Suprapubic skin (tissue), 4 donors: ENCODE results near the gene POPDC2. TPM values are rescaled to one million over a fixed set of nuclear protein-coding genes. Genes with fewer than 3 reads are reported as not detected.

Experiments used
- DNase-seq, 2 donors: peaks; one replicate each; pipeline ENCODE4 v3.0.0-alpha.2; 2019; ENCODE audit warnings: low spot score in 2 of 2
- H3K27ac ChIP-seq: fragments of 200-600 bp; sonication (generic); one replicate; pipeline ENCODE4 v1.5.1; 2019
- H3K27me3 ChIP-seq: fragments of 200-600 bp; sonication (generic); one replicate; pipeline ENCODE4 v1.5.1; 2019
- H3K36me3 ChIP-seq: fragments of 200-600 bp; sonication (generic); one replicate; pipeline ENCODE4 v1.5.1; 2019
- H3K4me1 ChIP-seq: fragments of 200-600 bp; sonication (generic); one replicate; pipeline ENCODE4 v1.5.1; 2019
- H3K4me3 ChIP-seq: fragments of 200-600 bp; sonication (generic); one replicate; pipeline ENCODE4 v1.5.1; 2019; ENCODE audit warnings: mild to moderate bottlenecking
- H3K9me3 ChIP-seq: fragments of 200-600 bp; sonication (generic); one replicate; pipeline ENCODE4 v1.5.1; 2019
- CTCF ChIP-seq, 2 donors: fragments of 200-600 bp in 1 of 2; fragments of 450-650 bp in 1 of 2; sonication (generic) in 1 of 2; IDR thresholded peaks; one replicate each; pipeline ENCODE4 v1.5.1; 2016 to 2019; ENCODE audit warnings: antibody characterized with exemption in 2 of 2, mild to moderate bottlenecking in 1 of 2, moderate library complexity in 1 of 2
- EP300 ChIP-seq: sonication (generic); formaldehyde crosslinking; IDR thresholded peaks from one replicate; pipeline ENCODE4 v1.6.1; 2017; ENCODE audit warnings: antibody characterized with exemption
- POLR2A ChIP-seq, 2 donors: fragments of 450-650 bp; IDR thresholded peaks; one replicate each; pipeline ENCODE4 v1.6.1; 2017; ENCODE audit warnings: antibody characterized with exemption in 2 of 2, mild to moderate bottlenecking in 2 of 2, moderate library complexity in 2 of 2
- POLR2AphosphoS5 ChIP-seq, 3 donors: sonication (generic); formaldehyde crosslinking; IDR thresholded peaks; one replicate each; pipeline ENCODE4 v1.6.1; 2017; ENCODE audit warnings: antibody characterized with exemption in 3 of 3
- WGBS: methylation state at CpG from one replicate; pipeline ENCODE4 v1.1.5; 2018; 5-methylcytosine and 5-hydroxymethylcytosine counted together
- total RNA-seq, 4 donors: library from RNA; depleted of rRNA; stranded (reverse); fragments of >200 nt; gene quantifications; one replicate each; pipeline ENCODE4 v1.1.0, GENCODE V29; 2016

The POPDC2 gene
- total RNA-seq, 4 donors from 2014 or later = 0.68 to 4.5 (median 3.4) TPM

GRCh38 chr3:119600732-119601131 is 59.7 kb downstream of the POPDC2 start:
- peak in 1 of 2 donors; percentile 70 for DNase-seq
- H3K4me3 ChIP-seq = no peak overlapping the region
- no peak for TF ChIP-seq CTCF (IDR thresholded peaks at IDR 0.05)
- no peak for TF ChIP-seq POLR2A (IDR thresholded peaks at IDR 0.05)
- TF ChIP-seq POLR2AphosphoS5 (IDR thresholded peaks at IDR 0.05) = no peak
- no peak for TF ChIP-seq EP300
- no peak overlapping the region for H3K27ac ChIP-seq
- WGBS = 64% methylated on average over 4 of the region's 5 CpGs
- no peaks in the 10 kb centered on the region for H3K4me1 ChIP-seq
- no peaks in the 10 kb centered on the region for H3K9me3 ChIP-seq
- H3K36me3 ChIP-seq = no peaks in the 10 kb centered on the region
- H3K27me3 ChIP-seq = no peaks in the 10 kb centered on the region

GRCh38 chr3:119599558-119600174 is 60.7 kb downstream of the POPDC2 start:
- H3K4me1 ChIP-seq = no peaks in the 10 kb centered on the region
- H3K4me3 ChIP-seq = no peak overlapping the region
- H3K27me3 ChIP-seq = no peaks in the 10 kb centered on the region
- H3K36me3 ChIP-seq = no peaks in the 10 kb centered on the region
- H3K27ac ChIP-seq = no peak overlapping the region
- no peaks in the 10 kb centered on the region for H3K9me3 ChIP-seq
- TF ChIP-seq POLR2A (IDR thresholded peaks at IDR 0.05) = no peak
- TF ChIP-seq EP300 = no peak
- no peak for TF ChIP-seq CTCF (IDR thresholded peaks at IDR 0.05)
- no peak for TF ChIP-seq POLR2AphosphoS5 (IDR thresholded peaks at IDR 0.05)
- WGBS = 85% methylated on average over 6 of the region's 6 CpGs
- DNase-seq = no peak

GRCh38 chr3:119598410-119599098 is 61.8 kb downstream of the POPDC2 start:
- no peaks in the 10 kb centered on the region for H3K27me3 ChIP-seq
- no peak overlapping the region for H3K4me3 ChIP-seq
- no peaks in the 10 kb centered on the region for H3K4me1 ChIP-seq
- H3K9me3 ChIP-seq = no peaks in the 10 kb centered on the region
- H3K27ac ChIP-seq = no peak overlapping the region
- peak in 1 of 2 donors; percentile 12 for DNase-seq
- 97% methylated on average over 1 of the region's 1 CpG for WGBS
- TF ChIP-seq CTCF (IDR thresholded peaks at IDR 0.05) (no peak), POLR2AphosphoS5 (IDR thresholded peaks at IDR 0.05) (no peak), POLR2A (IDR thresholded peaks at IDR 0.05) (no peak), EP300 (no peak)
- no peaks in the 10 kb centered on the region for H3K36me3 ChIP-seq

- peak within 1 kb of the TSS; percentile 44 for H3K27ac ChIP-seq
Observed at GRCh38 chr3:119597548-119598288, 62.7 kb downstream of the POPDC2 start, which contains the start of gene PLA1A. Gene PLA1A (plus strand): TSS chr3:119597885. CDS start chr3:119597914, 29 bp downstream.

More at GRCh38 chr3:119597548-119598288, 62.7 kb downstream of the POPDC2 start, which contains the start of gene PLA1A:
- Histone ChIP-seq H3K36me3 (no peaks in the 10 kb centered on the region), H3K9me3 (no peaks in the 10 kb centered on the region), H3K27me3 (no peaks in the 10 kb centered on the region), H3K4me1 (no peaks in the 10 kb centered on the region), H3K4me3 (no peak within 1 kb of the TSS)
- TF ChIP-seq POLR2AphosphoS5 (IDR thresholded peaks at IDR 0.05) = no peak
- TF ChIP-seq EP300 = no peak
- no peak for TF ChIP-seq CTCF (IDR thresholded peaks at IDR 0.05)
- TF ChIP-seq POLR2A (IDR thresholded peaks at IDR 0.05) = no peak
- WGBS = 64% methylated on average over 7 of the region's 7 CpGs
- DNase-seq = peak in 1 of 2 donors; percentile 20
